ENCODE measurements around the gene POF1B. TPM values are rescaled to one million over a fixed set of nuclear protein-coding genes. Genes with fewer than 3 reads are reported as not detected.

POF1B gene
- total and polyA plus RNA-seq, 2 donors (not counting 3 experiments of a cell fraction or from before 2014, with no cell fraction given): 0.20 TPM; not detected in 1

DNA sequence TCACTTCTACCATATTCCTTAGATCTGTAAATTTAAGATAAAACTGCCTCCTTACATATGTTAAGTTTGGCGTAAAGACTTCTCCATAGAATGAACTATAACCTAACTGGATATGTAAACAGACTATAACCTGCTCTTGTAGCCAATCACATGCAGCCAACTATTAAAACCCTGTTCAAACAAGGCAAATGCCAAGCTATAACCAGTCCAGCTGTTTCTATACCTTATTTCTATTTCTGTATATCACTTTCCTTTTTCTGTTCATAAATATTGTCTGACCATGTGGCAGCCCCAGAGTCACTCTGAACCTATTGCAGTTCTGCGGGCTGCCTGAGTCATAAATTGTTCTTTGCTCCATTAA lies 12.4 kb upstream of the POF1B start:
- no peak for FAIRE-seq
- no peaks in the 10 kb centered on the region for H3K9me3 ChIP-seq (replicated peaks; ENCODE audit: control insufficient read depth, insufficient read depth, low read length)
- no peak overlapping the region for H3K27ac ChIP-seq (ENCODE audit: insufficient read depth, low read depth, low read length)
- no peak overlapping the region for H3K9ac ChIP-seq (replicated peaks; ENCODE audit: extremely low read depth, insufficient read depth, low read length)
- no peaks in the 10 kb centered on the region for H3K27me3 ChIP-seq (ENCODE audit: control insufficient read depth in 2 of 2, insufficient read depth in 2 of 2, low read length in 2 of 2)
- dilution Hi-C loops (cut with MboI; ENCODE audit: extremely low pct_ligation_motif_present, low sequenced_read_pairs): no loop called here
- no peaks in the 10 kb centered on the region for H3K79me2 ChIP-seq (ENCODE audit: control insufficient read depth, insufficient read depth, low read length)
- H3K4me3 ChIP-seq (replicated peaks in 1 of 3; ENCODE audit: insufficient read depth in 1 of 3, low read depth in 1 of 3, low read length in 3 of 3): no peak overlapping the region
- TF ChIP-seq FOS (IDR thresholded peaks at IDR 0.05; ENCODE audit: borderline replicate concordance, insufficient read depth, low read length): no peak
- no peak for TF ChIP-seq GATA2 (IDR thresholded peaks at IDR 0.05; ENCODE audit: insufficient read depth, insufficient read length, low read depth, low read length)
- no peak for TF ChIP-seq POLR2A (IDR thresholded peaks at IDR 0.05; ENCODE audit: low read depth, low read length)
- TF ChIP-seq, protein P1, sequence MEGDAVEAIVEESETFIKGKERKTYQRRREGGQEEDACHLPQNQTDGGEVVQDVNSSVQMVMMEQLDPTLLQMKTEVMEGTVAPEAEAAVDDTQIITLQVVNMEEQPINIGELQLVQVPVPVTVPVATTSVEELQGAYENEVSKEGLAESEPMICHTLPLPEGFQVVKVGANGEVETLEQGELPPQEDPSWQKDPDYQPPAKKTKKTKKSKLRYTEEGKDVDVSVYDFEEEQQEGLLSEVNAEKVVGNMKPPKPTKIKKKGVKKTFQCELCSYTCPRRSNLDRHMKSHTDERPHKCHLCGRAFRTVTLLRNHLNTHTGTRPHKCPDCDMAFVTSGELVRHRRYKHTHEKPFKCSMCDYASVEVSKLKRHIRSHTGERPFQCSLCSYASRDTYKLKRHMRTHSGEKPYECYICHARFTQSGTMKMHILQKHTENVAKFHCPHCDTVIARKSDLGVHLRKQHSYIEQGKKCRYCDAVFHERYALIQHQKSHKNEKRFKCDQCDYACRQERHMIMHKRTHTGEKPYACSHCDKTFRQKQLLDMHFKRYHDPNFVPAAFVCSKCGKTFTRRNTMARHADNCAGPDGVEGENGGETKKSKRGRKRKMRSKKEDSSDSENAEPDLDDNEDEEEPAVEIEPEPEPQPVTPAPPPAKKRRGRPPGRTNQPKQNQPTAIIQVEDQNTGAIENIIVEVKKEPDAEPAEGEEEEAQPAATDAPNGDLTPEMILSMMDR (IDR thresholded peaks at IDR 0.05; ENCODE audit: extremely low read depth in 1 of 2, insufficient read depth in 1 of 2, low read depth in 1 of 2, low read length in 2 of 2): no peak
- TF ChIP-seq, protein P2, sequence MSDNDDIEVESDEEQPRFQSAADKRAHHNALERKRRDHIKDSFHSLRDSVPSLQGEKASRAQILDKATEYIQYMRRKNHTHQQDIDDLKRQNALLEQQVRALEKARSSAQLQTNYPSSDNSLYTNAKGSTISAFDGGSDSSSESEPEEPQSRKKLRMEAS (IDR thresholded peaks at IDR 0.05; ENCODE audit: insufficient read depth, insufficient read length): no peak
- no peak for TF ChIP-seq EZH2 (IDR thresholded peaks at IDR 0.05; ENCODE audit: borderline replicate concordance, low read depth, low read length, severe bottlenecking)
- CTCF ChIA-PET: no interaction called here
- H3K4me1 ChIP-seq (ENCODE audit: control insufficient read depth, extremely low read depth, insufficient read depth, low read length): no peaks in the 10 kb centered on the region
- DNase-seq (ENCODE audit: low read depth, low spot score): no peak
- no peak overlapping the region for H2AFZ ChIP-seq (ENCODE audit: low read depth, low read length)
- BruUV-seq (replicated peaks): no TSS peak
- no peaks in the 10 kb centered on the region for H4K20me1 ChIP-seq (replicated peaks; ENCODE audit: control insufficient read depth, extremely low read depth, insufficient read depth, low read length)
- no peaks in the 10 kb centered on the region for H3K36me3 ChIP-seq (ENCODE audit: control insufficient read depth in 2 of 2, extremely low read depth in 1 of 2, insufficient read depth in 2 of 2, low read length in 2 of 2)
- POLR2A ChIA-PET: no interaction called here
- intact Hi-C loops (cut with micrococcal nuclease): no loop called here
- H3K9me1 ChIP-seq (replicated peaks; ENCODE audit: control insufficient read depth, extremely low read depth, insufficient read depth, low read length): no peaks in the 10 kb centered on the region
- H3K4me2 ChIP-seq (ENCODE audit: insufficient read depth, low read length): no peak overlapping the region

Data from endothelial cell of umbilical vein (primary cell).